ENCODE measurements around the gene MKNK2.
A peak's percentile ranks its signal among the peaks of the same experiment; 100 is the strongest.

Gene MKNK2

DNA sequence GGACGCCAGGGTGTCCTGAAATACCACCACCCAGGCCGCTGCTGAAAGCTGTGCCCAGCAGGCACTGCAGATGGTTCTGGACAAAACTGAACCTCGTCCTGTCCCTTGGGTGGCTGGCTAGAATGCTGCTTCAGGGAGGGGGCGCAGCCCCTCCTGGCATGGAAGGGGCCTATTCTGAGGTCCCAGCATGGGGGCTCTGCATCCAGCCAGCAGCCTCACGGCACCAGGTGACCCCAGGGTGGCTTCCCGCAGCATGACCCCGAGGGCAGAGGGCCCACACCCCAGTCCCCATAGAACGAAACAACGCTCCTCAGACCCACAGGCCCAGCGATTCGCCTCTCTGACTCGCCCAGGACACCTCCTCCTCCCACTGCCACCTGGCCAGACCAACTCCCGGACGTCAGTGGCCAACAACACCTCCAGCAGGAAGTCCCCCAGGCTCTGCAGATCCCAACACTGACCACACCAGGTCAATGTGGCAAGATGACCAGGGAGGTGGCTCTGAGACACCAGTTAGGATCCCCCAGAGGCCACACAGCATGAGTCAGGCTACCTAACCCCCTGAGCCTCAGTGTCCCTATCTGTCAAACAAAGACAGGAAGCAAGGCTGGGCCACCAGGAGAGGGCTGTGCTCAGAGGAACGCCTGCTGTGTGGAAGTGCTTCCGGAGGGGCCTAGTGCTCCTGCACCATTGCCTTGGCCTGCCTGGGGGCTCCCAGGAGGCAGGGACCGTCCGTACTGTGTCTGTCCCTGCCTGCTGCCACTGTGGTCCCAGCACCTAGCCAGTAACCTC lies 6.1 kb downstream of the MKNK2 start:
- DNase-seq (ENCODE audit: low read depth): no peak
- no peak for TF ChIP-seq CTCF (IDR thresholded peaks at IDR 0.05; ENCODE audit: low read depth, low read length, missing control alignments)
- no peak overlapping the region; the same call in 1 of the 2 replicates for H3K4me3 ChIP-seq (ENCODE audit: low read depth, low read length)

- no peak for TF ChIP-seq CTCF (IDR thresholded peaks at IDR 0.05; ENCODE audit: low read depth, low read length, missing control alignments)
- H3K4me3 ChIP-seq (ENCODE audit: low read depth, low read length): no peak overlapping the region
- no peak for DNase-seq (ENCODE audit: low read depth)
Observed at GRCh38 chr19:2043961-2044708, 6.9 kb downstream of the MKNK2 start.

GRCh38 chr19:2043251-2043641 lies 7.8 kb downstream of the MKNK2 start:
- DNase-seq (ENCODE audit: low read depth): no peak
- no peak for TF ChIP-seq CTCF (IDR thresholded peaks at IDR 0.05; ENCODE audit: low read depth, low read length, missing control alignments)
- H3K4me3 ChIP-seq (ENCODE audit: low read depth, low read length): peak overlapping the region; percentile 28

- no peak for DNase-seq (ENCODE audit: low read depth)
- peak overlapping the region; percentile 47 for H3K4me3 ChIP-seq (ENCODE audit: low read depth, low read length)
- no peak for TF ChIP-seq CTCF (IDR thresholded peaks at IDR 0.05; ENCODE audit: low read depth, low read length, missing control alignments)
Observed at GRCh38 chr19:2042485-2043250, 8.4 kb downstream of the MKNK2 start.

GRCh38 chr19:2041683-2042484 lies 9.2 kb downstream of the MKNK2 start:
- TF ChIP-seq CTCF (IDR thresholded peaks at IDR 0.05; ENCODE audit: low read depth, low read length, missing control alignments): no peak
- DNase-seq (ENCODE audit: low read depth): peak; percentile 79
- H3K4me3 ChIP-seq (ENCODE audit: low read depth, low read length): peak overlapping the region; percentile 56

DNA sequence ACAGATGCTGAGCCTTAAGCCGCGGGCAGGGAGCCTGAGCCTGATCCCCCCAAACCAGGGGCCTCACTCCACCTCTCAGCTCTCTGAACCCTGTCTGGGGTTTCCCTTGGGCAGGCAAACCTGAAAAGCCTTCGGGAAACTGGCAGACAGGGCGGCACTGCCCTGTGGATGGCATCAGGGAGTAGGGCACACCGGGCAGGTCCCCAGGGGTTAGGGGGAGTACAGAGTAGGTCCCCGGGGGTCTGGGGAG lies 9.7 kb downstream of the MKNK2 start:
- DNase-seq (ENCODE audit: low read depth): no peak
- H3K4me3 ChIP-seq (ENCODE audit: low read depth, low read length): peak overlapping the region; percentile 56
- TF ChIP-seq CTCF (IDR thresholded peaks at IDR 0.05; ENCODE audit: low read depth, low read length, missing control alignments): no peak
